Fibroblast of villous mesenchyme (primary cell): ENCODE measurements around the gene ANO1. TPM values are rescaled to one million over a fixed set of nuclear protein-coding genes. Genes with fewer than 3 reads are reported as not detected.
"Not testable (repeated sequence)": the region's sequence is repeated elsewhere in the genome, so short reads cannot be mapped to it uniquely, and the experiment has no call there.

Experiments used
- DNase-seq: peaks from one replicate; pipeline ENCODE4 v3.0.0-alpha.2; 2010; ENCODE audit warnings: low read depth
- H3K4me3 ChIP-seq: 2 replicates; pipeline ENCODE4 v1.5.1; 2011; ENCODE audit warnings: low read depth, mild to moderate bottlenecking, low read length
- total RNA-seq: library from RNA; depleted of rRNA; stranded (reverse); fragments of >200 nt; gene quantifications from 2 replicates; pipeline ENCODE4 v1.2.3, GENCODE V29; 2012
- TF ChIP-seq, protein P1 (sequence below): IDR thresholded peaks from 2 replicates; pipeline ENCODE4 v1.5.1; 2012; ENCODE audit warnings: low read depth, mild to moderate bottlenecking, low read length; ENCODE audit not compliant: insufficient read depth

The ANO1 gene
- total RNA-seq, 1 donor = not detected

GRCh38 chr11:70032943-70033710 lies 45.0 kb upstream of the ANO1 start:
- no peak for DNase-seq
- H3K4me3 ChIP-seq = no peak overlapping the region
- TF ChIP-seq, protein P1, sequence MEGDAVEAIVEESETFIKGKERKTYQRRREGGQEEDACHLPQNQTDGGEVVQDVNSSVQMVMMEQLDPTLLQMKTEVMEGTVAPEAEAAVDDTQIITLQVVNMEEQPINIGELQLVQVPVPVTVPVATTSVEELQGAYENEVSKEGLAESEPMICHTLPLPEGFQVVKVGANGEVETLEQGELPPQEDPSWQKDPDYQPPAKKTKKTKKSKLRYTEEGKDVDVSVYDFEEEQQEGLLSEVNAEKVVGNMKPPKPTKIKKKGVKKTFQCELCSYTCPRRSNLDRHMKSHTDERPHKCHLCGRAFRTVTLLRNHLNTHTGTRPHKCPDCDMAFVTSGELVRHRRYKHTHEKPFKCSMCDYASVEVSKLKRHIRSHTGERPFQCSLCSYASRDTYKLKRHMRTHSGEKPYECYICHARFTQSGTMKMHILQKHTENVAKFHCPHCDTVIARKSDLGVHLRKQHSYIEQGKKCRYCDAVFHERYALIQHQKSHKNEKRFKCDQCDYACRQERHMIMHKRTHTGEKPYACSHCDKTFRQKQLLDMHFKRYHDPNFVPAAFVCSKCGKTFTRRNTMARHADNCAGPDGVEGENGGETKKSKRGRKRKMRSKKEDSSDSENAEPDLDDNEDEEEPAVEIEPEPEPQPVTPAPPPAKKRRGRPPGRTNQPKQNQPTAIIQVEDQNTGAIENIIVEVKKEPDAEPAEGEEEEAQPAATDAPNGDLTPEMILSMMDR = no peak

DNA sequence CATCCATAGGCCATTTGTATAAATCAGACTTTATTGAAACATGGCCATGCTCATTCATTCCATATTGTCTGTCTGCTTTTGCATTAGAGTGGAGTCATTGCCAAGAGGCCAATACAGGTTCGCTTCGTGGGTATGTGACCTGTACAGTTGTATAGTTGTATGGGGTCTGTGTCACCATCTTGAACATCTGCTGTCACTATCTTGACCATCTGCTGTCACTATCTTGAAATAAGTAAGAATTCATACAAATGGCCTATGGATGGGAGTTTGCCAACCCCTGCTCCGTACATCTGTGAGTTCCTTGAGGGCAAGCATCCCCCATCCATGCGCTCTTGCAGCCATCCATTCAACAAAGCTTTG lies 44.4 kb upstream of the ANO1 start:
- DNase-seq = no peak
- H3K4me3 ChIP-seq = no peak overlapping the region
- TF ChIP-seq, protein P1 = no peak

DNA sequence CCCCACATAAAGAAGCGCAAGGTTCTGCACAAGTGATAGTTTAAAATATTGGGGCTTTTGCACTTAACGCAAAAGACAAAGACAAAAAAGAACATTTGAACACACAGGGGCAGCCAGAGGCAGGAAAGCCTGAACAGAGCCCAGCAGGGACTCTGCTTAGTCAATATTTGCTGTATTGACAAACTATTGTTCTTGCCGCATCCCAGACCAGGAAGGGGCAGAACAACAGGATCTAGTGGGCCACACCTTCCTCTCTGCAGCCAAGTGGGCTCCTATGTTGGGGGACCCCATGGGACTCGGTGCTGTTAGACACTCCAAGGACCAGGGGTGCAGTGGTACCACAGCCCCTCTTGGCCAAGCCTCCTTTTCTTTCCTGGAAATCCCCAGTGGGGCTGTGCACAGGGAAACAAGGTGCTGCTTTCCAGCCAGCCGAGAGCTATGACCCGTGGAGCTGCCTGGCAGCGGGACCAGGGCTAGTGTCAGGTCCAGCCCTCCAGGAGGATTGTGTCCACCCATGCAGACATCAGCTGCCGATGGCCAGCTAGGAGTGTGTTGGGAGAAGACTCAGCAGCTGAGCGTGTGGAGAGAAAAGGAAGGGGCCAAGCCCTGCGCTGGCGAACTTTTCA lies 43.3 kb upstream of the ANO1 start:
- no peak for DNase-seq
- no peak overlapping the region for H3K4me3 ChIP-seq
- TF ChIP-seq, protein P1 = no peak

DNA sequence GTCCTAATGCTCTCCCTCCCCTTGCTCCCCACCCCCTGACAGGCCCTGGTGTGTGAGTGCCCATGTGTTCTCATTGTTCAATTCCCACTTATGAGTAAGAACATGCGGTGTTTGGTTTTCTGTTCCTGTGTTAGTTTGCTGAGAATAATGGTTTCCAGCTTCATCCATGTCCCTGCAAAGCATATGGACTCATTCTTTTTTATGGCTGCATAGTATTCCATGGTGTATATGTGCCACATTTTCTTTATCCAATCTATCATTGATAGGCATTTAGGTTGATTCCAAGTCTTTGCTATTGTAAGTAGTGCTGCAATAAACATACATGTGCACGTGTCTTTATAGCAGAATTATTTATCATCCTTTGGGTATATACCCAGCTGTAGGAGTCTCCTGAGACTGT lies 42.5 kb upstream of the ANO1 start:
- not testable (repeated sequence) for H3K4me3 ChIP-seq, DNase-seq

DNA sequence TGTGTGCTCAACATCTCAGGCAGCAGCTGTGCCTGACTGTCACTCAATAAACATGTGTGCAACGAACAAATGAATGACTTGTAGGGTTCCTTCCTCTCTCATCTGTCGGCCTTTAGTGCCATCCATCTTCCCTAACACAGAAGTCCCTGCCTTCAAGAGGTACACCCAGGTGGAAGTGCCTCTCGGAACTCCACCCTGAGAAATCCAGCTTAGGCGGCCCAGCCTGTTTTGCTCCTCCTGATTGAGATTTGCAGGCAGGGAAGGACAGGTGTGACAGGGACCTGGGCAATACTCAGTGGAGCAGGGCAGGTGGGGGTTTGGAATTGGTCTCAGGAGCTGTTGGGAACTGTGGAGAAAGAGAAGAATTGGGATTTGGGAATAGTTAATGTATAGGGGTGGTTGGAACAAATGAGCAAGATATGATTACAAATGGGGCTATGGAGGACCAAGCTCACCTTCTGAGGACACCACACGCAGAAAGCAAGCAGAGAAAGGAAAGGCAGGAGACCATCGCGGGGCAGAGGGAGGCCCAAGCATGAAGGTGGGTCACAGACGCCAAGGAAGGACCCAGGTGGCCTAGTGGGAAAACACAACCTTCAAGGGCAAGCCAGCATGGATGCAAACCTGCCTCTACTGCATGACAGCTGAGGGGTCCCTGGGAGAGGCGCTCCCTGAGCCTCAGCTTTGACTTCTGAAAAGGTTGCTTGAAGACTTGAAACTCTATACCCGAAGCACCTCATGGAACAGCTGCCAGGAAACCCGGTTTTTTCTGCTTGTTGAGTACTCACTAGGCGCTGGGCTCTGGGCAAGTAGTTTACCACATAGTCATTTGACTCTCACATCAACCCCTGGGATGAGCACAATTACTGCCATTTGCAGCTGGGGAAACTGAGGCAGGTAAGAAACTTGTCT lies 40.9 kb upstream of the ANO1 start:
- TF ChIP-seq, protein P1 = no peak
- no peak for DNase-seq

DNA sequence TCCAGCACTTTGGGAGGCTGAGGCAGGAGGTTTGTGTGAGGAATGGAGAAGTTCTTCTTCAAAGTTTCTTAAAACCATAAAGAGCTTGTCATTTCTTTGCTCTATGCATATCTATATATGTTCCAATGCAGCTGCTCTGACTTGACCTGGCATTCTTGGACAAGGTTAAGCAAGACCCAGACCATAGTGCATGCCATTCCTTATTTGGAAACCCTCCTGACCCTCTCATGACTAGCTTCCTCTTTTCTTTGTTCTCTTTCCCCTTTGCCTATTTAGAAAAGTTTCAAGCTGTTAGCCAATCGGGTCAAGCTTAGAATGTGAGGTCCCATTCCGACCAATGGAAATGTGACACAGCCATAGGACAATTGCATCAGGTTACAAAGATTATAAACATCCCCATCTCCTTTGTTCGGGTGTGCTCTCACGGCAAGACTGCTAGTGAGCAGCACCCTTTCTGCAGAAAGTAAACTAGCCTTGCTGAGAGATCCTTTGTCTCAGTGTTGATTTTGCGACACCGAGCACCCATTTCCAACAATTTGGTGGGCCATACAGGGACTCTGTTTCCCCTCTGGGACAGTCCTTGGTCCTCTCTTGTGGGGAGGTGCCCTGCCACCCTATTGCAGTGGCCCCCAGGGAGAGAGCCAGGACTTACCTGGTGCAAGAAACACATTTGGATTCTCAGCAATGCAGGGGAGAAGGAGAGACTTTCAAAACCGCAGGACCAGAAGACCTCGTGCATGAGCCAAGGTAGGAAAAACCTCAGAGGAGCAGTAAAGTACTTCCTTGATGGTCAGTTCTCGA lies 39.9 kb upstream of the ANO1 start:
- DNase-seq = no peak

More for the DNA sequence above, 40.9 kb upstream of the ANO1 start:
- H3K4me3 ChIP-seq = no peak overlapping the region

More for the DNA sequence above, 39.9 kb upstream of the ANO1 start:
- TF ChIP-seq, protein P1 = no peak
- no peak overlapping the region for H3K4me3 ChIP-seq
